Endothelial cell of umbilical vein (primary cell): Measurements from ENCODE around the gene SERBP1. TPM values are rescaled to one million over a fixed set of nuclear protein-coding genes. Genes with fewer than 3 reads are reported as not detected.
"Not testable (repeated sequence)": the region's sequence is repeated elsewhere in the genome, so short reads cannot be mapped to it uniquely, and the experiment has no call there.

Experiments used
- BruUV-seq: library from RNA; stranded (reverse); fragments of 400-500 nt; replicated peaks from 2 replicates; lab custom pipeline; 2021; lab: Mats Ljungman, UMichigan
- CTCF ChIA-PET: fragments of 300-600, 350-600 bp; sonication (Branson Sonifier 250); formaldehyde crosslinking; loops from one replicate; lab custom pipeline; 2021; ENCODE audit warnings: antibody characterized with exemption, inconsistent platforms; lab: Charles Lee
- POLR2A ChIA-PET: fragments of 300-600, 350-600 bp; sonication (Branson Sonifier 250); formaldehyde crosslinking; loops from one replicate; lab custom pipeline; 2021; ENCODE audit warnings: antibody characterized with exemption, inconsistent platforms; lab: Charles Lee
- DNase-seq: peaks from one replicate; pipeline ENCODE4 v3.0.0-alpha.2; 2011; ENCODE audit warnings: low read depth, low spot score
- FAIRE-seq: peaks from 2 replicates; lab custom pipeline; 2011; peaks lifted over from hg19 to GRCh38; lab: Jason Lieb, UNC
- H2AFZ ChIP-seq: 2 replicates; pipeline ENCODE4 v1.6.0; 2012; ENCODE audit warnings: low read depth, low read length, control low read depth, inconsistent platforms
- H3K27ac ChIP-seq: 2 replicates; pipeline ENCODE4 v1.5.1; 2011; ENCODE audit warnings: low read depth, mild to moderate bottlenecking, control low read depth, low read length, moderate library complexity; ENCODE audit not compliant: insufficient read depth
- H3K27me3 ChIP-seq, 2 experiments: 2 replicates each; pipeline versions ENCODE4 v1.6.0 to v1.6.1; 2011; ENCODE audit warnings: low read length in 2 of 2, mixed read lengths in 1 of 2; ENCODE audit not compliant: control insufficient read depth in 2 of 2, insufficient read depth in 2 of 2
- H3K36me3 ChIP-seq, 2 experiments: 2 replicates in 1 of 2; 3 replicates in 1 of 2; pipeline ENCODE4 v1.5.1; 2011; ENCODE audit warnings: low read length in 2 of 2, mild to moderate bottlenecking in 1 of 2, moderate library complexity in 1 of 2; ENCODE audit not compliant: control insufficient read depth in 2 of 2, insufficient read depth in 2 of 2; ENCODE audit errors: extremely low read depth in 1 of 2
- H3K4me1 ChIP-seq: 3 replicates; pipeline ENCODE4 v1.5.1; 2011; ENCODE audit warnings: mild to moderate bottlenecking, low read length; ENCODE audit not compliant: control insufficient read depth, insufficient read depth; ENCODE audit errors: extremely low read depth
- H3K4me2 ChIP-seq: 2 replicates; pipeline ENCODE4 v1.6.1; 2011; ENCODE audit warnings: low read length, control low read depth, mixed read lengths; ENCODE audit not compliant: insufficient read depth
- H3K4me3 ChIP-seq, 3 experiments: fragments of 200-600 bp in 1 of 3; sonication (generic), shearing (Covaris generic) in 1 of 3; replicated peaks in 1 of 3; 2 replicates each; pipeline ENCODE4 v1.5.1; 2011 to 2016; ENCODE audit warnings: control low read depth in 3 of 3, low read length in 3 of 3, mild to moderate bottlenecking in 2 of 3, inconsistent platforms in 1 of 3, low read depth in 1 of 3, moderate library complexity in 1 of 3; ENCODE audit not compliant: insufficient read depth in 1 of 3
- H3K79me2 ChIP-seq: 2 replicates; pipeline ENCODE4 v1.6.0; 2012; ENCODE audit warnings: low read length, inconsistent platforms; ENCODE audit not compliant: control insufficient read depth, insufficient read depth
- H3K9ac ChIP-seq: replicated peaks from 2 replicates; pipeline ENCODE3; 2011; ENCODE audit warnings: low read length, control low read depth; ENCODE audit not compliant: insufficient read depth; ENCODE audit errors: extremely low read depth
- H3K9me1 ChIP-seq: replicated peaks from 3 replicates; pipeline ENCODE4 v1.6.0; 2011; ENCODE audit warnings: mild to moderate bottlenecking, low read length; ENCODE audit not compliant: control insufficient read depth, insufficient read depth; ENCODE audit errors: extremely low read depth
- H3K9me3 ChIP-seq: replicated peaks from 2 replicates; pipeline ENCODE4 v1.5.1; 2012; ENCODE audit warnings: low read length, inconsistent platforms; ENCODE audit not compliant: control insufficient read depth, insufficient read depth
- H4K20me1 ChIP-seq: replicated peaks from 2 replicates; pipeline ENCODE3; 2011; ENCODE audit warnings: mild to moderate bottlenecking, low read length; ENCODE audit not compliant: control insufficient read depth, insufficient read depth; ENCODE audit errors: extremely low read depth
- EZH2 ChIP-seq: IDR thresholded peaks from 2 replicates; pipeline ENCODE4 v1.6.1; 2012; ENCODE audit warnings: borderline replicate concordance, low read depth, mild to moderate bottlenecking, moderate library complexity, low read length, inconsistent platforms; ENCODE audit not compliant: severe bottlenecking
- FOS ChIP-seq: IDR thresholded peaks from 2 replicates; pipeline ENCODE4 v1.6.1; 2011; ENCODE audit warnings: mild to moderate bottlenecking, low read length, moderate library complexity, borderline replicate concordance; ENCODE audit not compliant: insufficient read depth
- GATA2 ChIP-seq: IDR thresholded peaks from 2 replicates; pipeline ENCODE4 v1.7.0; 2011; ENCODE audit warnings: low read depth, mild to moderate bottlenecking, moderate library complexity, mixed read lengths, low read length; ENCODE audit not compliant: insufficient read length, insufficient read depth
- JUN ChIP-seq: IDR thresholded peaks from 2 replicates; pipeline ENCODE4 v1.6.1; 2011; ENCODE audit warnings: borderline replicate concordance, low read depth; ENCODE audit not compliant: insufficient read length, insufficient read depth
- MYC ChIP-seq: IDR thresholded peaks from one replicate; pipeline ENCODE4 v1.6.1; 2011; ENCODE audit warnings: mild to moderate bottlenecking, low read depth, low read length
- POLR2A ChIP-seq: IDR thresholded peaks from 2 replicates; pipeline ENCODE4 v1.6.1; 2012; ENCODE audit warnings: low read depth, mild to moderate bottlenecking, control low read depth, low read length
- POLR2AphosphoS5 ChIP-seq: IDR thresholded peaks from 2 replicates; pipeline ENCODE4 v1.6.1; 2012; ENCODE audit warnings: low read depth, mild to moderate bottlenecking, control low read depth, low read length, moderate library complexity; ENCODE audit not compliant: insufficient read depth
- dilution Hi-C: fragments of 300-500 bp; cut with MboI; formaldehyde crosslinking; loops from one replicate; pipeline ENCODE4 v1.15.0; 2019; ENCODE audit warnings: low sequenced_read_pairs; ENCODE audit not compliant: extremely low pct_ligation_motif_present
- intact Hi-C: fragments of 100-400 bp; cut with micrococcal nuclease; formaldehyde crosslinking; loops from one replicate; pipeline ENCODE4 v1.10.0; 2022
- polyA plus RNA-seq, 4 experiments: library from polyadenylated mRNA; depleted of rRNA in 3 of 4; stranded (reverse) in 3 of 4; unstranded in 1 of 4; fragments of >200 nt; gene quantifications; 2 replicates each; pipeline versions ENCODE4 v1.2.1 to v1.2.3, GENCODE V29; 2011 to 2012; ENCODE audit warnings: missing spikeins in 1 of 4
- total RNA-seq: library from RNA; stranded (reverse); gene quantifications from 2 replicates; pipeline ENCODE4 v1.2.3, GENCODE V29; 2021
- TF ChIP-seq, protein P1 (sequence below), 2 donors: IDR thresholded peaks; 1 replicate in 1 of 2; 2 replicates in 1 of 2; pipeline ENCODE4 v1.5.1; 2011; ENCODE audit warnings: low read length in 2 of 2, mild to moderate bottlenecking in 2 of 2, moderate library complexity in 2 of 2, control low read depth in 1 of 2, inconsistent platforms in 1 of 2, low read depth in 1 of 2; ENCODE audit not compliant: insufficient read depth in 1 of 2; ENCODE audit errors: extremely low read depth in 1 of 2
- TF ChIP-seq, protein P2 (sequence below): IDR thresholded peaks from 2 replicates; pipeline ENCODE4 v1.6.1; 2011; ENCODE audit not compliant: insufficient read depth, insufficient read length

The SERBP1 gene
- total and polyA plus RNA-seq, 2 donors (not counting 3 experiments of a cell fraction or from before 2014, with no cell fraction given) = 145 to 293 TPM

DNA sequence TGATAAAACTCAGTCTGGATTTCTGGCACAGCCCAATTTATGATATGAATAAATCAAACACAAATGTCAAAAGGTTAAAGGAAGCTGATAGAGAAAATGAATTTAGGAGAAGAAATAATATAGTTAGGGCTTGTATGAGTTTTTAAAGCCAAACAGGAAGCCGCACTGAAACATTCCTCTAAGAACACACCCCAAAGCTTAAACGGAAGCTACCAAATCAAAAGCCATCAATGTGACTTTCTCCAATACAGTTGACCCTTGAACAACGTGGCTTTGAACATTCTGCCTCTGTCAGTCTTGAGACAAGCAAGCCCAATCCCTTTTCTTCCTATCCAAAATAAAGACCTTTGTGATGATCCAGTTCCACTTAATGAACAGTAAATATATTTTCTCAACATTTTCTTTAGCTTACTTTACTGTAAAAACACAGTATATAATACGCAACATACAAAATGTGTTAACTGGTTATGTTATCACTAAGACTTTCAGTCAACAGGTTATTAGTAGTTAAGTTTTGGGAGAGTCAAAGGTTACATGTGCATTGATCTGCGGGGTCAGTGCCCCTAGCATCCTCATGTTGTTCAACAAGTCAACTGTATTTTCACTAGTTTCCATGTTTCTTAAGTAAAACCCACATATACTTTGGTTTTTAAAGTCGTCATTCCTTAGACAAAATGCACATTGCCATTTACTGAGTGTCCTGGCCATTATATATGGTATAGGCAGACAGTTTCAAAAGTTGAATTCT, 11.2 kb downstream of the SERBP1 start:
- Histone ChIP-seq H3K9ac (no peak overlapping the region), H3K9me1 (no peaks in the 10 kb centered on the region), H3K4me1 (peaks cover 7% of the 10 kb centered on the region), H3K36me3 (peaks cover 22 to 56% of the 10 kb centered on the region in 2 experiments), H3K4me3 (no peak overlapping the region), H3K4me2 (no peak overlapping the region), H3K9me3 (no peaks in the 10 kb centered on the region), H4K20me1 (peaks cover 12% of the 10 kb centered on the region), H3K27me3 (no peaks in the 10 kb centered on the region), H2AFZ (no peak overlapping the region), H3K27ac (no peak overlapping the region), H3K79me2 (peaks cover 96% of the 10 kb centered on the region)
- FAIRE-seq (no peak), DNase-seq (no peak)
- dilution Hi-C loops = no loop called here
- POLR2A ChIA-PET = no interaction called here
- TF ChIP-seq POLR2AphosphoS5 (no peak), GATA2 (no peak), POLR2A (no peak), MYC (no peak), JUN (no peak), FOS (no peak), EZH2 (no peak)
- TF ChIP-seq, protein P1, sequence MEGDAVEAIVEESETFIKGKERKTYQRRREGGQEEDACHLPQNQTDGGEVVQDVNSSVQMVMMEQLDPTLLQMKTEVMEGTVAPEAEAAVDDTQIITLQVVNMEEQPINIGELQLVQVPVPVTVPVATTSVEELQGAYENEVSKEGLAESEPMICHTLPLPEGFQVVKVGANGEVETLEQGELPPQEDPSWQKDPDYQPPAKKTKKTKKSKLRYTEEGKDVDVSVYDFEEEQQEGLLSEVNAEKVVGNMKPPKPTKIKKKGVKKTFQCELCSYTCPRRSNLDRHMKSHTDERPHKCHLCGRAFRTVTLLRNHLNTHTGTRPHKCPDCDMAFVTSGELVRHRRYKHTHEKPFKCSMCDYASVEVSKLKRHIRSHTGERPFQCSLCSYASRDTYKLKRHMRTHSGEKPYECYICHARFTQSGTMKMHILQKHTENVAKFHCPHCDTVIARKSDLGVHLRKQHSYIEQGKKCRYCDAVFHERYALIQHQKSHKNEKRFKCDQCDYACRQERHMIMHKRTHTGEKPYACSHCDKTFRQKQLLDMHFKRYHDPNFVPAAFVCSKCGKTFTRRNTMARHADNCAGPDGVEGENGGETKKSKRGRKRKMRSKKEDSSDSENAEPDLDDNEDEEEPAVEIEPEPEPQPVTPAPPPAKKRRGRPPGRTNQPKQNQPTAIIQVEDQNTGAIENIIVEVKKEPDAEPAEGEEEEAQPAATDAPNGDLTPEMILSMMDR (IDR thresholded peaks at IDR 0.05; ENCODE audit: extremely low read depth in 1 of 2, insufficient read depth in 1 of 2, low read depth in 1 of 2, low read length in 2 of 2) = no peak
- TF ChIP-seq, protein P2, sequence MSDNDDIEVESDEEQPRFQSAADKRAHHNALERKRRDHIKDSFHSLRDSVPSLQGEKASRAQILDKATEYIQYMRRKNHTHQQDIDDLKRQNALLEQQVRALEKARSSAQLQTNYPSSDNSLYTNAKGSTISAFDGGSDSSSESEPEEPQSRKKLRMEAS = no peak
- no TSS peak for BruUV-seq
- CTCF ChIA-PET = interaction anchor here (0.7 to 0.9 kb wide), 2 partner anchors 72 to 81 kb away, joined by 4 read pairs; no protein-coding TSS in a partner anchor
- intact Hi-C loops = loop anchor here (1.0 kb wide), 1 partner anchor 9 kb away; no protein-coding TSS in a partner anchor

DNA sequence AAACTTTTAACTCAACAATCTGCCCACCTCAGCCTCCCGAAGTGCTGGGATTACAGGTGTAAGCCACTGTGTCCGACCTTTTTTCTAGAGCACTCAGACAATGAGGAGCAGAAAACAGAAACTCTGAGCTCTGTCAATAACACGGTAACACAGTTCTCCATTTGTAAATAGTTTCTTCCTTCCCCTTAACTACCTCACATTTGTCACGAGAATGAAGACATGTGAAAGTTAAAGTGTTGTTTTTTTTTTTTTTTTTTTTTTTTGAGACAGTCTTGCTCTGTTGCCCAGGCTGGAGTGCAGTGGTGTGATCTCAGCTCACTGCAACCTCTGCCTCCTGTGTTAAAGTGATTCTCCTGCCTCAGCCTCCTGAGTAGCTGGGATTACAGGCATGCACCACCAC, 12.5 kb downstream of the SERBP1 start:
- FAIRE-seq, intact Hi-C loops, BruUV-seq, H3K9me1 ChIP-seq, H2AFZ ChIP-seq, H3K4me3 ChIP-seq, DNase-seq, POLR2A ChIA-PET, H3K9ac ChIP-seq, H3K4me2 ChIP-seq, H3K27me3 ChIP-seq, dilution Hi-C loops, H3K4me1 ChIP-seq, H3K27ac ChIP-seq, H4K20me1 ChIP-seq, H3K9me3 ChIP-seq: not testable (repeated sequence)
- H3K79me2 ChIP-seq = peaks cover 87% of the 10 kb centered on the region
- peaks cover 22 to 55% of the 10 kb centered on the region in 2 experiments for H3K36me3 ChIP-seq
- CTCF ChIA-PET = interaction anchor here (1.4 kb wide), 1 partner anchor 84 kb away, joined by 3 read pairs; no protein-coding TSS in a partner anchor
